MCF 10A (cell line): ENCODE data around the gene HACL1. TPM values are rescaled to one million over a fixed set of nuclear protein-coding genes. Genes with fewer than 3 reads are reported as not detected.

ENCODE experiments used
- BruUV-seq: library from RNA; stranded (reverse); fragments of 400-500 nt; replicated peaks from 2 replicates; lab custom pipeline; 2021; lab: Mats Ljungman, UMichigan
- CTCF ChIA-PET: fragments of 300-600 bp; sonication (Branson Sonifier 250); formaldehyde crosslinking; extraction: SDS; loops from one replicate; lab custom pipeline; 2021; ENCODE audit warnings: antibody characterized with exemption, inconsistent platforms; lab: Yijun Ruan, JAX
- POLR2A ChIA-PET: fragments of 300-600, 350-650 bp; sonication (Branson Sonifier 250); formaldehyde crosslinking; extraction: SDS; loops from one replicate; lab custom pipeline; 2020; ENCODE audit warnings: antibody characterized with exemption, inconsistent platforms; lab: Yijun Ruan, JAX
- DNase-seq: peaks from one replicate; pipeline ENCODE4 v3.0.0-alpha.2; 2018; ENCODE audit not compliant: unreplicated experiment
- H3K27ac Mint-ChIP-seq: one replicate; pipeline ENCODE4 v1.8.0; 2022; ENCODE audit warnings: mild to moderate bottlenecking, low read depth, mixed read lengths; ENCODE audit not compliant: unreplicated experiment
- H3K27me3 Mint-ChIP-seq: one replicate; pipeline ENCODE4 v1.8.0; 2022; ENCODE audit warnings: mixed read lengths; ENCODE audit not compliant: insufficient read depth, unreplicated experiment
- H3K36me3 Mint-ChIP-seq: one replicate; pipeline ENCODE4 v1.8.0; 2022; ENCODE audit warnings: mild to moderate bottlenecking, moderate library complexity, mixed read lengths; ENCODE audit not compliant: insufficient read depth, unreplicated experiment
- H3K4me1 Mint-ChIP-seq: one replicate; pipeline ENCODE4 v1.8.0; 2022; ENCODE audit warnings: mixed read lengths; ENCODE audit not compliant: insufficient read depth, unreplicated experiment
- H3K4me3 Mint-ChIP-seq: one replicate; pipeline ENCODE4 v1.8.0; 2022; ENCODE audit warnings: mild to moderate bottlenecking, moderate library complexity, mixed read lengths; ENCODE audit not compliant: unreplicated experiment
- H3K9me3 Mint-ChIP-seq: one replicate; pipeline ENCODE4 v1.8.0; 2022; ENCODE audit warnings: mixed read lengths; ENCODE audit not compliant: unreplicated experiment
- intact Hi-C: fragments of 100-400 bp; cut with micrococcal nuclease; formaldehyde crosslinking; loops from 2 replicates; pipeline ENCODE4 v1.14.1; 2022
- total RNA-seq: library from RNA; stranded (reverse); gene quantifications from 2 replicates; pipeline ENCODE4 v1.2.3, GENCODE V29; 2022
- TF ChIP-seq, protein P1 (sequence below): fragments of 200-600 bp; IDR thresholded peaks from one replicate; pipeline ENCODE4 v1.8.0; 2022; ENCODE audit warnings: antibody characterized with exemption, mild to moderate bottlenecking; ENCODE audit not compliant: unreplicated experiment

Gene HACL1
- total RNA-seq, 1 experiment from 2014 or later, result 19.6 TPM

DNA sequence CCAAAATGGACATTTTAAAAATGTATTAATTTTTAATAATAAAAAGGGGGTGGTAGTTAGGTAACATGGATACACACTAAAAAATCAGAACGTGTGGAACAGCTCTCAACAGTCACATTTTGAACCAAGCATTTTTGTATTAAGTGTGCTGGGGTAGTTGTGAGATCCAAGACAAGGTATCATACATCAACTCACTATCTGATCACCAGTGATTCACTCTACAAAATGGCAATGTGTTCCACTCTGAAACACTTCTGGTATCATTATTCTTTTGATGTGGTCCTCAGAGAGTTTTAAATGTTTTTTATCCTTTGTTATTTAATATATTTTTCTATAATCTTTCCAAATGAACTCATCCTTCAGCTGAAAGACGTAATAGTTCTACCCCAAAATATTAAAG is 5.4 kb downstream of the HACL1 start:
- peaks cover 64% of the 10 kb centered on the region for H3K36me3 Mint-ChIP-seq
- no peak for DNase-seq
- TF ChIP-seq, protein P1, sequence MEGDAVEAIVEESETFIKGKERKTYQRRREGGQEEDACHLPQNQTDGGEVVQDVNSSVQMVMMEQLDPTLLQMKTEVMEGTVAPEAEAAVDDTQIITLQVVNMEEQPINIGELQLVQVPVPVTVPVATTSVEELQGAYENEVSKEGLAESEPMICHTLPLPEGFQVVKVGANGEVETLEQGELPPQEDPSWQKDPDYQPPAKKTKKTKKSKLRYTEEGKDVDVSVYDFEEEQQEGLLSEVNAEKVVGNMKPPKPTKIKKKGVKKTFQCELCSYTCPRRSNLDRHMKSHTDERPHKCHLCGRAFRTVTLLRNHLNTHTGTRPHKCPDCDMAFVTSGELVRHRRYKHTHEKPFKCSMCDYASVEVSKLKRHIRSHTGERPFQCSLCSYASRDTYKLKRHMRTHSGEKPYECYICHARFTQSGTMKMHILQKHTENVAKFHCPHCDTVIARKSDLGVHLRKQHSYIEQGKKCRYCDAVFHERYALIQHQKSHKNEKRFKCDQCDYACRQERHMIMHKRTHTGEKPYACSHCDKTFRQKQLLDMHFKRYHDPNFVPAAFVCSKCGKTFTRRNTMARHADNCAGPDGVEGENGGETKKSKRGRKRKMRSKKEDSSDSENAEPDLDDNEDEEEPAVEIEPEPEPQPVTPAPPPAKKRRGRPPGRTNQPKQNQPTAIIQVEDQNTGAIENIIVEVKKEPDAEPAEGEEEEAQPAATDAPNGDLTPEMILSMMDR, result no peak
- intact Hi-C loops, result no loop called here
- no peaks in the 10 kb centered on the region for H3K27me3 Mint-ChIP-seq
- no peaks in the 10 kb centered on the region for H3K9me3 Mint-ChIP-seq
- peaks cover 21% of the 10 kb centered on the region for H3K4me1 Mint-ChIP-seq
- ChIA-PET CTCF (no interaction called here), POLR2A (no interaction called here)
- H3K4me3 Mint-ChIP-seq, result no peak overlapping the region
- no peak overlapping the region for H3K27ac Mint-ChIP-seq
- no TSS peak for BruUV-seq

DNA sequence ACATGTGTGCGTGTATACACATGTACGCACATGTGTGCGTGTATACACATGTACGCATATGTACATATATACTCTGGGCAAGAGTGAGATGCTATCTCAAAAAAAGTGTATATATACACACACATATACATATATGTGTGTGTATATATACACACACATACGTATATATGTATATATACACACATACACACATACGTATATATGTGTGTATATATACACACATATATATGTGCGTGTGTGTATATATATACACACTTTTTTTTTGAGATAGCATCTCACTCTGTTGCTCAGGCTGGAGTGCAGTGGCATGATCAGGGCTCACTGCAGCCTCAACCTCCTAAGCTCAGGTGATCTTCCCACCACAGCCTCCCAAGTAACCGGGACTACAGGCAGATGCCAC is 8.4 kb downstream of the HACL1 start:
- no TSS peak for BruUV-seq
- POLR2A ChIA-PET, result no interaction called here

DNA sequence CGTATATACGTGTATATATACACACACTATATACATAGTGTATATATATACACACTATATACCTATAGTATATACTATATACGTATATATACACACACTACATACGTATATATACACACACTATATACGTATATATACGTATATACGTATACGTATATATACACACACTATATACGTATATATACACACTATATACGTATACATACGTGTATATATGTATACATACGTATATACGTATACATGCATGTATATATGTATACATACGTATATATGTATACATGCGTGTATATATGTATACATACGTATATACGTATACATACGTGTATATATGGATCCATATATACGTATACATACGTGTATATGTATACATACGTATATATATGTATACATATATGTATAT is 9.4 kb downstream of the HACL1 start:
- Mint-ChIP-seq H3K36me3 (peaks cover 74% of the 10 kb centered on the region), H3K27me3 (no peaks in the 10 kb centered on the region), H3K4me1 (no peaks in the 10 kb centered on the region), H3K27ac (no peak overlapping the region), H3K4me3 (no peak overlapping the region), H3K9me3 (no peaks in the 10 kb centered on the region)
- intact Hi-C loops, result no loop called here
- TF ChIP-seq, protein P1, result no peak
- POLR2A ChIA-PET, result no interaction called here
- no peak for DNase-seq
- no TSS peak for BruUV-seq
- CTCF ChIA-PET, result no interaction called here

More for the DNA sequence above, 8.4 kb downstream of the HACL1 start:
- TF ChIP-seq, protein P1, result no peak
- intact Hi-C loops, result no loop called here
- H3K4me3 Mint-ChIP-seq, result no peak overlapping the region
- H3K9me3 Mint-ChIP-seq, result no peaks in the 10 kb centered on the region
- CTCF ChIA-PET, result interaction anchor here (0.6 kb wide), 1 partner anchor 177 kb away, joined by 3 read pairs; no protein-coding TSS in a partner anchor
- no peaks in the 10 kb centered on the region for H3K27me3 Mint-ChIP-seq
- H3K4me1 Mint-ChIP-seq, result no peaks in the 10 kb centered on the region
- DNase-seq, result no peak
- peaks cover 75% of the 10 kb centered on the region for H3K36me3 Mint-ChIP-seq
- H3K27ac Mint-ChIP-seq, result no peak overlapping the region

DNA sequence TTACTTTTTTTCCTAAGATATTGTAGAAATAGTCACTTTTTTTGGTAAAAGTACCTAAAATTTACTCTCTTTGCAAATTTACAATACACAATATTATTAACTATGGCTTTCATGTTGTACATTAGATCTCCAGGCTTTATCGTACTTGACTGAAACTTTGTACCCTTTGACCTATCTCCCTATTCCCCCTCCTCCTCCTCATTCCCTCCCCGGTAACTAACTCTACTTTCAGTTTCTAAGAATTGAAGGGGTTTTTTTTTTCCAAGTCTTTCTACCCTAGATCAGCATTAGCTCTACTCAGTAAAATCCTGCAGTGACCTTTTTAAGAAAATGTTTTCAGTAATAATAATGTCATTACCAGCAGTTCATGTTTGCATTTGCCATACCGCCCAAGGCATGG is 10.1 kb downstream of the HACL1 start:
- no peak for DNase-seq
- Mint-ChIP-seq H3K4me1 (no peaks in the 10 kb centered on the region), H3K27me3 (no peaks in the 10 kb centered on the region), H3K36me3 (peaks cover 74% of the 10 kb centered on the region), H3K9me3 (no peaks in the 10 kb centered on the region), H3K27ac (no peak overlapping the region), H3K4me3 (no peak overlapping the region)
- intact Hi-C loops, result no loop called here
- ChIA-PET POLR2A (no interaction called here), CTCF (no interaction called here)
- BruUV-seq, result no TSS peak
- TF ChIP-seq, protein P1, result no peak
